Measurements from ENCODE around the gene SGPP2.
"Not testable (repeated sequence)": the region's sequence is repeated elsewhere in the genome, so short reads cannot be mapped to it uniquely, and the experiment has no call there.

SGPP2 gene

DNA sequence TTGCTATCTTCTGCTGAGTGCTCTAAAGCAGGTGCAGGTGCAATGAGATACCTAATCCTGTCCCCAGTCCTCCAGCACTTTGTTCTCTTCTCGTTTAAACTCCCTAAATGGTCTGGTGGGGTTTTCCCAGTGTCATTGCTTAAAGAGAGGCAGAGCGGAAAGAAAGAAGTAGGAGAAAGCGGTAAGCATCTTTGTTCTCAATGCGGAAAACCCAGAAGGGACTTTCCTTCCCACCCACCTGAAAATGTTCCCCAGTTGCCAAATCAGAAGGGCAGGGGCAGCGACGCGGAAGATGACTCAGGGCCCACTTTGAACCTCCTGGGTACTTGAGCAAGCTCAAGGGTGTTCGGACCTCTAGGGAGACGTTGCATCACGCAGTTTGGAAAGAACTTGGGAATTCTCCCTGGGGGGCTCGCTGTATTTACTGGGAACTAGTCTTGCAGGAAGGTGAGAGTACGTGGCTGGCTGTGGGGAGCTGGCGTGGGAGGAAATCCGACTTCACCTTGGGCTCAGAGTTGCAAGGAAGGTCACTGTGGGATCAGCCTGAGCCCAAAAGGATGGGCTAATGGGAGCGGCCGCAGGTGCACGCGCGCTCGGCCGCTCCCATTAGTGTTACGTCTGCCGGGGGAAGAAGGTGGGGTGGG is 589 bp upstream of the SGPP2 start:
- peak; percentile 17 for DNase-seq
- in situ Hi-C loops (cut with HindIII; ENCODE audit: low pct_ligation_motif_present, low pct_unique_long_range_greater_than_20kb, low sequenced_read_pairs) = no loop called here

DNA sequence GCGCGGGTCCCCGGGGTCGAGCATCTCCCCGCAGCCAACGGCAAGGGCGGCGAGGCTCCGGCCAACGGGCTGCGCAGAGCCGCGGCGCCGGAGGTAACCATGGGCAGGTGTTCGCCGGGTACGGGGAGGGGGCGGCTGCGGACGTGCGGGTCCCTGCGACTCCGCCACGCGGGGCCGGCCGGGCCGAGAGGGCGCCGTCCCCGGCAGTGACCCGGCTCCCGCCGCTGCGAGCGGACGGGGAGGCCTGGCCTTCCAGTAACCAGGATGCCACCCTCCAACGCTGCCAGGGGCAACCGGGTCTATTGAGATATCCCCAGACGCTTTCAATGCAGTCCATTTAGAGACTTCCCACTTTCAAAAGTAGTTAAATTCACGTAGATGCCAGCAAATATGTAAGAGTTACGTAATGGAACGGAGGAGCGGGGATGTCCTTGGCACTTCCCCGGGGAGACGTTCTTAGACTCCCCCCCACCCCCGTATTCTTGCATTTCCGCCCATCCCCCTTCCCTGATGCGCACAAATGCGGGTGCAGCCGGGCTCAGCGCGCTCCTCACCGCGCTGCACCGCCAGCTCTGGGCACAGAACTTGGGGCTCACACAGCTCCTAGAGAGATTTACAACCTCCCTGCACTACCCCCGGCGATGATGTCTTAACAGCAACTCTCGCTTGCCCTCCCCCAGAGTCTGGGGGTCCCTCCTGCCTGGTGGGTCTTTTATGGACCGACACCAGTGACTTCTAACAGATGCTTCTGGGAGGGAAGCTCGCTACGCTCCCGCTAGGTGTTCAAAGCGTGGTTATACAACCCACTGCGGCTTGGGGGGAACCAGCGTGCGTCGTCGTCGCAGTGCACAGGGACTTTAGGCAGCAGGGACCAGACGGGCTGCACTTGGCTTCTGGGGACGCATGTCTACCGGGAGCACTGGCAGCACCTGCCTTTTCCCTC is 657 bp downstream of the SGPP2 start:
- in situ Hi-C loops (cut with HindIII; ENCODE audit: low pct_ligation_motif_present, low pct_unique_long_range_greater_than_20kb, low sequenced_read_pairs) = no loop called here
- peak; percentile 20 for DNase-seq

DNA sequence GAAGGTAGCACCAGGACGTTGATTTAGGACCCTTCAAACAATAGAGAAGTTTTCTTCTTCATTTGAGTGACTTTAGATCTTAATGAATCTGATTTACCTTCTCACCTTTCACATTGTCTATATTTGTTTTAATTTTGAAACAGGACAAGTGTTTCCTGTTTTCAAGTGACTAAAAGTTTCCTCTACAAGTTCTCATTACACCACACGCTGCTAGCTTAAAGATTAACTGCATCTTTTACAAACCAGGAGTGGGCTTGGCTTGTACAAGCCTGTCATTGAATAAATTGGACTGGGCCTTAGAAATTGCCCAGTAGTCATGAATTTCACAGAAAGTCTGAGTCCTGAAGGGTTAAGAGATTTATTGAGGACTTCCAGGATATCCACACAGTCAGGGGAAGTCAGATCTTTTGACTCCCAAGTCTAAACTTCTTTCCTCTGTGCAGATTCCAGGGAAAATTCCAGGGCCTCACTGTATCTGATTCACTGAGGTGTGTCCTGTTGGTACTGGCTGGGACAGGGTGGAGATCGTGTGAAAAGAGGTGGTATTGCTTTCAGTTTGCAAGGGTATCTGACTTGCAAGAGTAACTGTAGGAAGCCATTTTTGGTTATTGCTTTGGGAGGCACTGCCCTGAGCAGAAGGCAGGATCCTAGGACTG is 3.4 kb downstream of the SGPP2 start:
- DNase-seq = peak; percentile 79
- in situ Hi-C loops (cut with HindIII; ENCODE audit: low pct_ligation_motif_present, low pct_unique_long_range_greater_than_20kb, low sequenced_read_pairs) = no loop called here

DNA sequence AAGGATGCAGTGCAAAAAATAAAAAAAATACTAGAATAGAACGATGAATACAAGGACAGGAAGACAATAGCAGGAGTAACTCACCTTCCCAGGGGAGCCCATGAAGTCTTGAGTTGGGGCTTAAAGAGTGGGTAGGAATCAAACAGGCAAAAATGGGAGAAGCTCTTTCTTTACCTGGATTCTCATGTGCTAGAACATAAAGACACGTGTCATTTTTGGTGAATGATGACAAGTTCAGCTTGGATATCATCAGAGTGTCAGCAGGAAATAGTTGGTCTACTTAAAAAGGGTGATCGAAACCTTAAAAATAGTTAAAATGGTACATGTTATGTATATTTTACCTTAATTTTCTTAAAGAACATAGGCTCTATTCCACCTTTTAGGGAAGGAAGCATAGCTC is 5.7 kb downstream of the SGPP2 start:
- DNase-seq = no peak
- in situ Hi-C loops (cut with HindIII; ENCODE audit: low pct_ligation_motif_present, low pct_unique_long_range_greater_than_20kb, low sequenced_read_pairs) = no loop called here

DNA sequence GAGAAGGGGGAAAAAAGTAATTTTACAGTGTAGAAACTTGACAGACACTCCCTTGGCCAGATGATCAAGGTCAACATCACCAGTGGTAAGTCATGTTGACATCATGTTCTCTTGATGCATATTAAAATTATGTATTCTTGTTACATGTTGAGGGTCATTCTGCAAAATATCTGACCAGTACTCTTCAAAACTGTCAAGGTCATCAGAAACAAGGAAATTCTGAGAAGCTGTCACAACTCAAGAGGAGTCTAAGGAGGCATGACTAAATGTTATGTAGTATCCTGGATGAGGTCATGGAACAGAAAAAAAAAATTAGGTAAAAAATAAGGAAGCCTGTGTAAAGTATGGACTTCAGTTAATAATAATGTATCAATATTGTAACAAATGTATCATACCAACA is 6.3 kb downstream of the SGPP2 start:
- in situ Hi-C loops (cut with HindIII; ENCODE audit: low pct_ligation_motif_present, low pct_unique_long_range_greater_than_20kb, low sequenced_read_pairs) = no loop called here
- DNase-seq = no peak

DNA sequence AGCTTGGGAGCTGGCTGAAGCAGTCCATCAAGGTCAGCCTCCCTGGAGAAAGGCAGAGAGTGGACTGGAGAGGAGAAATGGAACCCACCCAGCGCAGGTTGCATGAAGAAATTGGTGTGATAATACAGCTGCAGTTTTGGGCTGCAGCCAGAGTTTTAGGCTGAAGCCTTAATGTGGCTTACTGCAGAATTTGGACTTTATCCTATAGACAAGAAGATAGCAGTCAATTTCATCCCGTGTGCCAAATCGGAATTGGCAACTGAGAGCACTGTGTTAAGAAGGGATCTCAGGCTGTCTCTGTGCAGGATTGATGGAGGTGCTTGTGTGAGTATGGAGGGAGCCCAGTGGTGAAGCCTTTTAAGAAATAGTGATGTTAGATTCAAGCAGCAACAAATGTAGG is 7.5 kb downstream of the SGPP2 start:
- DNase-seq = no peak
- in situ Hi-C loops (cut with HindIII; ENCODE audit: low pct_ligation_motif_present, low pct_unique_long_range_greater_than_20kb, low sequenced_read_pairs) = no loop called here

DNA sequence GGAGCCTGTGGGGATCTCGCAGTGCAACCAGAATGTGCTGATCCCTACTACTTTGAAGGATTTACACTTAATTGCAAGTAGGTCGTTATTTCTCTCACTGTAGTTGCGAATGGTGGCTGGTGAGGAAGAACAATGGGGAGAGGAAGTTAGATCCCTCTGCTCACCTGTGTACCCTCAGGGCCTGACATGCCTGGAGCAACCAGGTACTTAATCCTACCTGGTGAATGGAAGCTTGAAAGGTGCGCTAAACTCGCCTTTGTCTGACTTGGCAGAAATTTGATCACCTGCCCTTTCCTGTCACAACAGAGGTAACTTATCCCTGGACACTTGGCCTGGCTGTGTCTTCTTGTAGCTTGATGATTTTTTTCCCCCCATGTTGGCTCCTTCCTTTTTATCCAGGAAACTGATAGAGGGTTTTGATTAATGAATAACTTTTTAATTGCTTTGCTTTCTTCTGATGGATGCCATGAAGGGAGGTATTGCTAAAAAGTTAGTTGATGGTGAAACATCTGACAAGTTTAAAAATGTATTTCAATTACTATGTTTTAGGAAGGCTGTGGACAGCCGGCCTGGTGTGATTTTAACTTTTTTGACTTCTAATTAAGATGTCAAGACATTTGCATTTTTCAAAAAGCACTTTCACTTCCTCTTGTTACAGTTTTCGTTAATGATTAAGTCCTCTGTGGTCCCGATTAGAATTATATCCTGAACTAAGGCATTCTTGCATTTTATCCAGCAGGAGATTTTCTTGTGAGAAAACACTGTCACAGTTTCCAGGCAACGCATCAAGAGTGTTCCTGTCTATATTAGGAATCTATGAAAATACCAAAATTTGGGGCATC is 9.2 kb downstream of the SGPP2 start:
- in situ Hi-C loops (cut with HindIII; ENCODE audit: low pct_ligation_motif_present, low pct_unique_long_range_greater_than_20kb, low sequenced_read_pairs) = no loop called here
- peak; percentile 50 for DNase-seq

DNA sequence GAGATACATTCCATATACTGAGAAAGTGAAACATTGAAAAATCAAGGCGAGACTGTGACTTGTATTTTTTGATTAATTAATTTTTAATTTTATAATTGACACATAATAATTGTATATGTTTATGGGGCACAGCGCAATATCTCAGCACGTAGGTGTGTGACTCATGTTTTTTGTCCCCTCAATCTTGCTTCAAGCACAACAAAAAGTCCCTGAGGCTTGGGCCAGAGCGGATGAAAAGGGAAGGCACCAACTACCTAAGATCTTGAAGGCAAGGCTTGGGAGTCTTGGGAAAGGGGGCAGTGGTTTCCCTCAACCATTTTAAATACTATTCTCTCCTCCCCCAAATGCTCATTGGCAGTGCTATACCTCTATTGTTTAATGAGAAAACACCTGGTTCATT is 9.9 kb downstream of the SGPP2 start:
- in situ Hi-C loops (cut with HindIII; ENCODE audit: low pct_ligation_motif_present, low pct_unique_long_range_greater_than_20kb, low sequenced_read_pairs) = no loop called here

DNA sequence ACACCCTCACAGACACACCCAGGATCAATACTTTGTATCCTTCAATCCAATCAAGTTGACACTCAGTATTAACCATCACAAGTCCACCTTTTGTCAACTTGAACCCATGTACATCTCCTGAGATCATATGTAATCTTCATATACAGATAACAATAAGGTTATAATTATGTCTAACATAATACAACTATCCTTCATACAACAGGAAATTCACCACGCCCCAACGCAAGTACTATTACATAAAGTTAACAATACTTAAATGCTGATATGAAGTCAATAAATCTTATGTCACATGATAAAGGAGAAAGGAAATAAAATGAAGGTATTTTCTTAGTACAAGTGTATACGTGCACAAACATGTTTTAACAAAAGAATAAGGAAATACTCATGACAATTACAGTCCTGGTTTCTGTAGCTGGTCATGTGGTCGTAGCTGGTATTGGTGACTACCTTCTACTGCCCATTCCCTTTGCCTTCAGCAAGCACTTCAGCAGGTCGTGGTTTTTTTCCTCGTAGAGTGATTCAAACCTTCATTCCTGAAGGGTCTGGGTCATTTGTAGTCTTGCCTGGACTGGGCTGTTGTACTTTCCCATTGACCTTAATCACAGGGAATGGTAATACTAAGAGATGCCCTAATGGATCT is 11.2 kb downstream of the SGPP2 start:
- DNase-seq; in situ Hi-C loops (cut with HindIII; ENCODE audit: low pct_ligation_motif_present, low pct_unique_long_range_greater_than_20kb, low sequenced_read_pairs): not testable (repeated sequence)

More for the DNA sequence above, 9.9 kb downstream of the SGPP2 start:
- no peak for DNase-seq

DNA sequence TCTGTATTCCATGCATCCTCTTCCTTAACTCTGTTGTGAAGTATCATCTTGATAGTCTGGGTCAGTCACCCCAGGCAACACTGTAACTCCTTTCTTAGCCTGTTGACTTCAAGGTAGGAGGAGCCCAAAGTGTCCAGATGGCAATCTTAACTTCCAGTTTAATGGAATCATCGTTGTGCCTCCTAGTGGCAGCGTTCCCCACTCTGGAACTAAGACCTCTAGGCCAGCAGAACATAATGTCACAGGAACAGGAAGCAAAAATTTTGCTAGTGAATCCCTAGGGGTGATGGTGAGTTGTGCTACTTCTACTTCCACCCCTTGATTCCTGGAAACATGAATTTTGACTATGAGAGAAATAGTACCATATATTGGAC is 11.7 kb downstream of the SGPP2 start:
- DNase-seq = no peak
- in situ Hi-C loops (cut with HindIII; ENCODE audit: low pct_ligation_motif_present, low pct_unique_long_range_greater_than_20kb, low sequenced_read_pairs) = no loop called here

DNA sequence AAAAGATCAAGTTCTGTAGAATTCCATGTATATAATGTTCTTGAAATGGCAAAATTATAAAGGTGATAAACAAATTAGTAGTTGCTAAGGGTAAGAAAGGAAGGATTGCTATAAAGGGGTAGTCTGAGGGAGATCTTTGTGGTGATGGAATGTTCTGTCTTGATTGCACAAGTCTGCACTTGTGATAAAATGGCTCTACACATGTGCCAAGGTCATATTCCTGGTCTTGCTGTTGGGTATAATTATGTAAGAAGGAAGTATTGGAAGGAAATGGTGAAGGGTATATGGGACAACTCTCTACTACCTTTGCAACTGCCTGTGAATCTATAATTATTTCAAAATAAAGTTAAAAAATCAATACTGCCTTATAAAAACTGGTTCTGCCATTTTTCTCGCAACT is 15.3 kb downstream of the SGPP2 start:
- in situ Hi-C loops (cut with HindIII; ENCODE audit: low pct_ligation_motif_present, low pct_unique_long_range_greater_than_20kb, low sequenced_read_pairs) = no loop called here
- DNase-seq = no peak

DNA sequence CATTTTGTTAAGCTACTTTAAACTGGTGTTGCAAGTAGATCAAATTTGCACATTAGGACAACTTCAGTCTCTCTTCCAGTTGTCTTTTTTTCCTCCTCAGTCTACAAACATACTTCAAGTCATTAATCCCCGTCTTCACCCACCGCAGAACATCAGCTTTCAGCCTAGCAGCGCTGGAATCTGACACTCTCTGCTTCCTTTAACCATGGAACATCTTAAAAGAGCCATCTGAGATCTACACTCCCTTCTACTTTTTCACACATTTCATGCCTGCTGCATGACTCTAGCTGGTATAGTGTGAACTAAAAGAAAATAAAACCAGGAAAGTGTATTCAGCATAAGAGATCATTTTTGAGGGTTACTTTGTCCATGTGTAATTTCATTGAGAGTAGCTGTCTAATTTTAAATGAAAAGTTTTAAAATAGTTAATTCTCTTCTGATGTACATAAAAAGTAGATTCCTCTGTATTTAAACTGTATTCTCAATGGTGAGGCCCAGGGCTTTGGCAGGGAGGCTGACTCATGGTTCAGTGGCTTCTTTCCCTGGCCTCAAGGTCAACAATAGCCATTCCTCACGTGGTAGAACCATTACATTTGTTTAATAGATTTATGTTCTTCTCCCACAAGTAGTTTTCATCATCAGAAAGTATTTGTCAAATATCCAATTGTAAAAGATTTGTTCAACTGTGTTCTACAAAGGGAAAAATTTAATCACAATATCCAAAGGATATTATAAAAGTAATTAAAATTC is 16.5 kb downstream of the SGPP2 start:
- peak; percentile 53 for DNase-seq
- in situ Hi-C loops (cut with HindIII; ENCODE audit: low pct_ligation_motif_present, low pct_unique_long_range_greater_than_20kb, low sequenced_read_pairs) = no loop called here

DNA sequence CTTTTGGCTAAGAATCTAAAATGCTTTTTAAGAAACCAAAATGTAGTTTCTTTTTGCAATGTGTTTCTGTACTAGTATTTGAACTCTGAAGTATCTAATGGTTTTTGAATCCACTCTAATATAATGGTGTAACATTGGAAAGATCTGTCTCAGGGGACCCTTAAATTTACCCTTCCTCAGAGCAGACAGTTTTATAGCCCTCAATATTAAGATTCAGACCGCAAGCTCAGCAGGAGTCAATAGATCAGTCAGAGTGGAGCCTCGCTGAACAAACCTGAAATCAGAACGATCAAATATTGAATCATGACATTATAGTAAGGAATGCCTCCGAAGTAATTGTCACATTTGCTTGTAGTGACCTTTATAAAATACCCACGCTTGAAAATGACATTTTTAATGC is 18.3 kb downstream of the SGPP2 start:
- DNase-seq = no peak
- in situ Hi-C loops (cut with HindIII; ENCODE audit: low pct_ligation_motif_present, low pct_unique_long_range_greater_than_20kb, low sequenced_read_pairs) = no loop called here

DNA sequence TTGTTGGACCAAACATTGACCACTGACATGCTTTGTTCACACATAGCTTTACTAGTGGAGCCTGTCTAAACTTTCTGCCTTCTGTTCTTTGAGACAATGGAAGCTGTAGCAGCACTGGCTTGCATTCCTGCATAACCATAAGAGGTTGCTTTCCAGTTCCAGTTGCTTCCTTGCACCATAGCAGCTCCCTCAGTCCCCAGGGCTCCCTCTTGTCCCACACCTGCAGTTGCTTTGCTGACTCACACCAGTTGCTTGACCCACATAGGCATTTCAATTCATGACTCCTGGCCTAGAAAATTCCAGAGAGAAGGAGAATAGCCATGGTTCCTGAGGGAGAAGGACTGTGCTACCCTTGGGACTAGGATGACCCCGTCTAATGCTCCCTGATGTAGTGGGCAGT is 20.9 kb downstream of the SGPP2 start:
- in situ Hi-C loops (cut with HindIII; ENCODE audit: low pct_ligation_motif_present, low pct_unique_long_range_greater_than_20kb, low sequenced_read_pairs) = no loop called here
- no peak for DNase-seq

DNA sequence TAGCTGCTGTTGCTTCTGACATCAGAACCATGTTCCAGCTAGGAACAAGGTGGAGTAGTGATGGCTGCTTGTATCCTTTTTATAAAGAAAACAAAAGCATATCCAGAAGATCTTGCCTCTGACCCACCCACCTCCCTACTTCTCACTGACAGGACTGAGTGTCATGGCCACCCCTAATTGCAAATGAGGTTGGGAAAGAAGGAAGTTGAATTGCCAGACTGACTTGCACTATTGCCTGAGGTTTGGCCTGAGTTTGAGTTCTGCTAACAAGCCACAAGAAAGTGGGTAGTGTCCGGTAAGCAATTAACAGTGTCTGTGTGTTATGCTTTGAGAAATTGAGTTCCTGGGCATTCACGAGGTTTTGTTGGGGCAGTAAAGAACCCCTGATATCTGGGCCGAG is 22.8 kb downstream of the SGPP2 start:
- in situ Hi-C loops (cut with HindIII; ENCODE audit: low pct_ligation_motif_present, low pct_unique_long_range_greater_than_20kb, low sequenced_read_pairs) = no loop called here

DNA sequence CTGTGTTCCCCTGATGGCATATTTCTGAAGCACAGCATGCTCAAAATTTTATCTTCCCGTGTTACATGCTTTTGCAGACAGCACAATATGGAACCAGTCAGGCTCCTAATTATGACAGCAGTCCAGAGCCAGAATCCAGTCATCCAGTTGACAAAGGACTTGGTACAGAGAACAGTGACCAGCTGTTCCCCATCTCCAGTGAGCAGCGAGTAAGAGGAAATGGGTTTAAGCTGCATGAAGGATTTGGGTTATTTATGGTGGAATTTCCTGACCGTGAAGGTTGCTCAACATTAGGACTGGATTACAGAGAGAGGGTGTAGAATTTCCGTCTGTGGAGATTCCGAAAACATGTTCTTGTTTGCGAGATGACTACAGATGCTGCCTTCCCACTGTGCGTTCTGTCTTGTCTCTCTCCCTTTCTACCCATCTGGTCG is 24.4 kb downstream of the SGPP2 start:
- DNase-seq = no peak
- in situ Hi-C loops (cut with HindIII; ENCODE audit: low pct_ligation_motif_present, low pct_unique_long_range_greater_than_20kb, low sequenced_read_pairs) = no loop called here

More for the DNA sequence above, 22.8 kb downstream of the SGPP2 start:
- DNase-seq = no peak

DNA sequence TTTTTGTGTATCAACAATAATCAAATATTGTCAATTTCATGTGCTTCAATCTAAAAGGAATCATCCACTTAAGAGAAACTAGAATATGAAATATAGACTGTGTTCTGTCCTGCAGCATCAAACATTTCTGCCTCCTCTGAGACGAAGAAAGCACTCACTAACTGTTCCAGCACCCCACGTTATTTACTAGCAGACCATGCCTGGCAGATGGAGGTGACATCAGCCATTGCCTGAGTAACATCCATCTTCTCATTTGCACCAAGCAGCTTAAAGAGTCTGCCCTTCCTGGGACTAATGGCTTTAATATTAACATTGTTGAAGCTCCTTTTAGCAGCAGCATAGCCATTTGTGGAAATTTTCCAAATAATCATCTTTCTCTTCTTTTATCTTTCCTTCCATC is 25.7 kb downstream of the SGPP2 start:
- DNase-seq = no peak
- in situ Hi-C loops (cut with HindIII; ENCODE audit: low pct_ligation_motif_present, low pct_unique_long_range_greater_than_20kb, low sequenced_read_pairs) = no loop called here
